Transverse colon (tissue), 3 donors: ENCODE measurements around the gene NPTN.

ENCODE experiments used
- CTCF ChIP-seq, 5 experiments: fragments of 200-600 bp in 3 of 5; fragments of 450-650 bp in 2 of 5; sonication (generic) in 3 of 5; IDR thresholded peaks; 1 replicate in 2 of 5; 2 replicates in 3 of 5; pipeline ENCODE4 v1.5.1; 2016 to 2017; ENCODE audit warnings: antibody characterized with exemption in 5 of 5, inconsistent platforms in 3 of 5, mild to moderate bottlenecking in 2 of 5, moderate library complexity in 1 of 5
- POLR2A ChIP-seq: fragments of 450-650 bp; IDR thresholded peaks from one replicate; pipeline ENCODE4 v1.6.1; 2016; ENCODE audit warnings: antibody characterized with exemption, mild to moderate bottlenecking, moderate library complexity

GRCh38 chr15:73602992-73603391 lies 30.2 kb downstream of the NPTN start:
- no peak for TF ChIP-seq CTCF (IDR thresholded peaks at IDR 0.05)
- no peak for TF ChIP-seq POLR2A
